Mucosa of descending colon (tissue), 3 donors: ENCODE data around the gene MRPL2. TPM values are rescaled to one million over a fixed set of nuclear protein-coding genes. Genes with fewer than 3 reads are reported as not detected.
A peak's percentile ranks its signal among the peaks of the same experiment; 100 is the strongest.

Source experiments
- ATAC-seq: fragments of 200-7000 bp; cut with Tn5 transposase; one replicate; pipeline ENCODE4 v1.9.1; 2020; ENCODE audit warnings: mild to moderate bottlenecking, moderate library complexity
- DNase-seq, 3 donors: peaks; one replicate each; pipeline ENCODE4 v3.0.0-alpha.2; 2020
- H3K36me3 ChIP-seq: fragments of 200-600 bp; one replicate; pipeline ENCODE4 v1.8.0; 2021; ENCODE audit warnings: low read depth, mild to moderate bottlenecking
- H3K4me1 ChIP-seq: fragments of 200-600 bp; one replicate; pipeline ENCODE4 v1.8.0; 2021; ENCODE audit warnings: low read depth, mild to moderate bottlenecking
- H3K4me3 ChIP-seq: fragments of 200-600 bp; one replicate; pipeline ENCODE4 v1.8.0; 2021; ENCODE audit warnings: mild to moderate bottlenecking
- H3K9me3 ChIP-seq: fragments of 200-600 bp; one replicate; pipeline ENCODE4 v1.8.0; 2021; ENCODE audit warnings: mild to moderate bottlenecking
- intact Hi-C, 2 donors: fragments of 100-400 bp; cut with DNase I in 1 of 2; cut with micrococcal nuclease in 1 of 2; formaldehyde crosslinking; loops; one replicate each; pipeline versions ENCODE4 v1.11.0 to v1.11.1; 2022; cut with DNase I, micrococcal nuclease
- total RNA-seq, 3 donors: library from RNA; stranded (reverse); fragmentation: NEBNext Ultra II Directional in 2 of 3; extraction: Animal tissue kit (Norgen Biotek cat#: 25700) in 2 of 3; gene quantifications; one replicate each; pipeline versions ENCODE4 v1.2.1 to v1.2.4, GENCODE V29; 2021 to 2023
- TF ChIP-seq, protein P1 (sequence below): fragments of 200-600 bp; IDR thresholded peaks from one replicate; pipeline ENCODE4 v1.8.0; 2022; ENCODE audit warnings: antibody characterized with exemption, mild to moderate bottlenecking
- donor health status: DM: no; HTN: no; CAD: no; lungs with moderate emphysema.
- donor health status: DM: no; HTN: no; CAD: no.
- donor health status: DM: no; HTN: yes; CAD: no.

Gene MRPL2
- total RNA-seq, 3 donors from 2014 or later: 58.7 to 82.8 (median 75.2) TPM

DNA sequence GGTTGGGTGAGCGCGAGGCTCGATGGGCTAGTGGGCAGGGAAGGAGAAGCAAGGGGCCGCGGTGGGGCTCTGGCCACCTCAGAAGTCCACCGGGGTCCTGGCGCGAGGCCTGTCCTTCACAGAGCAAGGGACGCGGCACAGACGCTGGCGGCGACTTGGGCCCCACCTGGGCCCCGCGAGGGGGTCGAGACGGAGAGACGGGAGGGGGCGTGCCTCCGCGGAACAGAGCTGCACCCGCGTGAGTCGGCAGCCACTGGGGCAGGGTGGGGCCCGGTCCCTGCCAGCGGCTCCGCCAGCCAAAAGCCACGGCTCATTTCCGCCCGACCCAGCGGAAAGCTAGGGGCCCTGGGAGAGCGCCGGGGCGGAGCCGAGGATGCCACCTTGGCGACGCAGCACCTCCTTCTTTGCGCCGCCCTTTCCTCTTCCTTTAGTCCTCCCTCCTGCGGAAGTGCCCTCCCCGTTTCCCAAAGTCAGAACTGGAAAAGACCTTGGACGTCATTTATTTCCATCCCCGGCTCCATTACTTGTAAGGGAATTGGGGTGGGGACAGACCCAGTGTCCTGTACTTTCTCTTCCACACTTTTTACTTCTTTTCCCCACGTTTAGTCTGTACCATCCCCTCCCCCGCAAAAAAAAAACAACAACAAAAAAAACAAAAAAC, 5.6 kb downstream of the MRPL2 start, which contains the start of gene CUL7:
Gene CUL7, minus strand, starts transcription at position 307 of the 661 bp plus-strand sequence. CDS start 1,063 bp downstream, outside the sequence.
- Histone ChIP-seq H3K9me3 (no peaks in the 10 kb centered on the region), H3K36me3 (no peaks in the 10 kb centered on the region), H3K4me3 (peak within 1 kb of the TSS; percentile 37), H3K4me1 (peaks cover 9% of the 10 kb centered on the region)
- intact Hi-C loops: no loop called here
- DNase-seq: peak; percentile 96 to 97 (median 97)
- TF ChIP-seq, protein P1, sequence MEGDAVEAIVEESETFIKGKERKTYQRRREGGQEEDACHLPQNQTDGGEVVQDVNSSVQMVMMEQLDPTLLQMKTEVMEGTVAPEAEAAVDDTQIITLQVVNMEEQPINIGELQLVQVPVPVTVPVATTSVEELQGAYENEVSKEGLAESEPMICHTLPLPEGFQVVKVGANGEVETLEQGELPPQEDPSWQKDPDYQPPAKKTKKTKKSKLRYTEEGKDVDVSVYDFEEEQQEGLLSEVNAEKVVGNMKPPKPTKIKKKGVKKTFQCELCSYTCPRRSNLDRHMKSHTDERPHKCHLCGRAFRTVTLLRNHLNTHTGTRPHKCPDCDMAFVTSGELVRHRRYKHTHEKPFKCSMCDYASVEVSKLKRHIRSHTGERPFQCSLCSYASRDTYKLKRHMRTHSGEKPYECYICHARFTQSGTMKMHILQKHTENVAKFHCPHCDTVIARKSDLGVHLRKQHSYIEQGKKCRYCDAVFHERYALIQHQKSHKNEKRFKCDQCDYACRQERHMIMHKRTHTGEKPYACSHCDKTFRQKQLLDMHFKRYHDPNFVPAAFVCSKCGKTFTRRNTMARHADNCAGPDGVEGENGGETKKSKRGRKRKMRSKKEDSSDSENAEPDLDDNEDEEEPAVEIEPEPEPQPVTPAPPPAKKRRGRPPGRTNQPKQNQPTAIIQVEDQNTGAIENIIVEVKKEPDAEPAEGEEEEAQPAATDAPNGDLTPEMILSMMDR: no peak
- ATAC-seq: peak; percentile 99

DNA sequence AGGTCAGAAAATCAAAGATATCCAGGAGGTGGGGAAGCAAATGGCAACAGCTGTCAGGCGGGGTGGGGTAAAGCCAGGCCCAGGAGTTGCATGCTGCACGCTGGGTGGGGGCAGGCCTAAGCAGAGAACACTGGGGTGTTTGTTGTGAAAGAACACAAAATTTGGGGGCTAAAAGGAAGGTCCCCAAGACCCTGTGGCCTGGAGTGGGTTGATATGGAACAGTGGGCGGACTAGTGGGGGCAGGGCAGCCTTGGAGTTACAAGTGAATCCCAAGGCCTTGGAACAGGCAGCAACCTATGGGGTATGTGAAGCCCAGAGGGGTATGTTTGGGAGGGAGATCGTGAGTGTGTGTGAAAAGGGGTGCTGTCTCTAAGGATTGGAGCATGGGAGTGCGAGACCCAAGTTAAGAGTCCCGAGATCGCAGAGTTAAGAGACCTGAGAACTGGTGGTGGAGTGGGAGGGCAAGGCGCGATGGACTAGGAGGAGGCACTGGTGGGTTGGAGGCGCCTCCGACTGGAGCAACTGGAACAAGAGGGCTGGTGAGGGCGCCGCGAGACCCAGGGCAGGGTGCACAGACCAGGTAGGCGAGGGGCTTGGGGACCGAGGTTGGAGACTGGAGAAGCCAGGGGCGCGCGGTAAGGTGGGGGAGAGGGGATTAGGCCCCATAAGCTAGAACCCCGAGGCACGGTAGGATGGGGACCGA, 6.2 kb downstream of the MRPL2 start:
- intact Hi-C loops: no loop called here
- Histone ChIP-seq H3K4me3 (peak overlapping the region; percentile 37), H3K9me3 (no peaks in the 10 kb centered on the region), H3K36me3 (no peaks in the 10 kb centered on the region), H3K4me1 (peaks cover 4% of the 10 kb centered on the region)
- DNase-seq (peak; percentile 50 to 62 (median 59)), ATAC-seq (peak; percentile 48)
- TF ChIP-seq, protein P1: no peak

DNA sequence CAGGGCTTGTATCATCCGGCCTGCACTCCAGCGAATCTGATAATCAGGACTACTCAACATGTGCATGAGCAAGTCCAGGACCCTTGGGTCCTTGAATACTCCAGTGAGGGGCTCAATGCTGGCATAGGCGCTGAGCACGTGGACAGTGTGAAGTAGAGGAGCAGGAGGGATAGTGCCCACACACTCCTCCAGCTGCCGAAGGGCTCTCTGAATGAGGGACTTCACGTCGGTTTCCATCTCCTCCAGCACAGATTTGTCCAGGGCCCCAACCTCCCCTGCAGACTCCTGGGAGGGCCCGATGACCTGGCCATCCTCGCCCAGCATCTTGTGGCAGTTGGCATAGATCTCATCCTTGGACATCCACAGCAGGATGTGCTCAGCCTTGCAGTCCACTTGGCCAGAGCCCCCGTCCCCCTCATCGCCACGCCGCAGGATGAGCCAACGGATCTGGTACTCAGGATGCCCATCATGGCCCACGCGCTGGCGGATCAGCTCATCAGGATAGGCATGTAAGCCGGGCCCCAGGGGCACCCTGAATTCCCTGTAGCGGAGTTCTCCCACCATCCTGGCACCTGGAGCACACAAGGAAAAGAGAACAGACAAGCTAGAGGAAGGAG, 6.9 kb downstream of the MRPL2 start:
- ATAC-seq (no peak), DNase-seq (peak in 2 of 3 donors; percentile 49 to 68)
- Histone ChIP-seq H3K4me3 (no peak overlapping the region), H3K36me3 (no peaks in the 10 kb centered on the region), H3K4me1 (peaks cover 4% of the 10 kb centered on the region), H3K9me3 (no peaks in the 10 kb centered on the region)
- TF ChIP-seq, protein P1: no peak
- intact Hi-C loops: no loop called here

DNA sequence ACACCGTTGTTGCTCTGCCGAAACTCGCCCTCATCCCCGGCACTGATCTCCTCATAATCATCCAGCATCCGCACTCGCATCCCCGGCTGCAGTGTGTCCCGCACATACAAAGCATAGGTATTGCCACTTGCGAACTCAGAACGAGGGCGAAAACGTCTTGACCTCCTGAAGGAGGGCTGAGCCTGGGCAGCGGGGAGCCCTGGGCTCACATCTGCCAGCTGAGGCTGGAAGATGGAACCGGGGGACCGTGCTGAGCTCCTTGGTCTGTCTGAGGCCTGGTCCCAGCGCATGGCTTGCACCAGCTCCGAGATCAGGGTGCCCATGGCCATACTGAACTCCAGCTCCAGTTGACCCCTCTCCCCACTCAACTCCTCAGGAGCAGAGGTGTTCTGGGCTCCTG, 8.3 kb downstream of the MRPL2 start:
- intact Hi-C loops: no loop called here
- Histone ChIP-seq H3K9me3 (no peaks in the 10 kb centered on the region), H3K36me3 (no peaks in the 10 kb centered on the region), H3K4me3 (no peak overlapping the region), H3K4me1 (peaks cover 4% of the 10 kb centered on the region)
- TF ChIP-seq, protein P1: no peak
- DNase-seq (no peak), ATAC-seq (no peak)

DNA sequence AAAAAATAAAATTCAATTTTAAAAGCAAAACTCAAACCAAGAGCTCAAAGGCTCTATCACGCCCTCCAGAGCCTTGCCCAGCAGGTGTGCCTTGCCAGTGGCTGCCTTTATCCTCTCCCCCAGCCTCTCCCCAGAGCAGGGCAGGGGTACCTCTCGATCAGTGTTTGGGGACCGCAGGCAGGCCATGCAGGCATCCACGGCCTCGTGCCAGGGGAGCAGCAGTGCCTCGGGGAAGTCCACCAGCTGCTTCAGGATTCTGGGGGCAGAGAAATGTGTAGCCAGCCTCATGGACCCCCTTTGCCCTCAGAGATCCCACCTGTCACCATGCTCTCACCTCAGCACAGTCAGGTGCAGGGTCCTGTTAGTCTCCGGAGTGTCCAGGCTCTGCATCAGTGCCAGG, 11.2 kb downstream of the MRPL2 start:
- no peak overlapping the region for H3K4me3 ChIP-seq
- H3K9me3 ChIP-seq: no peaks in the 10 kb centered on the region
- no peak for DNase-seq
- intact Hi-C loops: no loop called here
- peaks cover 4% of the 10 kb centered on the region for H3K4me1 ChIP-seq
- no peaks in the 10 kb centered on the region for H3K36me3 ChIP-seq
- no peak for ATAC-seq
- TF ChIP-seq, protein P1: no peak
